GM18868 (cell line): ENCODE measurements around the gene CACNA1D.

Experiments used
- ATAC-seq: cut with Tn5 transposase; IDR thresholded peaks from one replicate; pipeline ENCODE4 v1.9.1; 2021; ENCODE audit warnings: mild to moderate bottlenecking, moderate library complexity; ENCODE audit not compliant: unreplicated experiment

Gene CACNA1D

GRCh38 chr3:53836084-53836872 lies 341.9 kb downstream of the CACNA1D start:
- ATAC-seq: no peak

- ATAC-seq: no peak
These were observed 342.9 kb downstream of the CACNA1D start for GRCh38 chr3:53837331-53837730.

- no peak for ATAC-seq
These were observed 346.9 kb downstream of the CACNA1D start for GRCh38 chr3:53841296-53841695.

DNA sequence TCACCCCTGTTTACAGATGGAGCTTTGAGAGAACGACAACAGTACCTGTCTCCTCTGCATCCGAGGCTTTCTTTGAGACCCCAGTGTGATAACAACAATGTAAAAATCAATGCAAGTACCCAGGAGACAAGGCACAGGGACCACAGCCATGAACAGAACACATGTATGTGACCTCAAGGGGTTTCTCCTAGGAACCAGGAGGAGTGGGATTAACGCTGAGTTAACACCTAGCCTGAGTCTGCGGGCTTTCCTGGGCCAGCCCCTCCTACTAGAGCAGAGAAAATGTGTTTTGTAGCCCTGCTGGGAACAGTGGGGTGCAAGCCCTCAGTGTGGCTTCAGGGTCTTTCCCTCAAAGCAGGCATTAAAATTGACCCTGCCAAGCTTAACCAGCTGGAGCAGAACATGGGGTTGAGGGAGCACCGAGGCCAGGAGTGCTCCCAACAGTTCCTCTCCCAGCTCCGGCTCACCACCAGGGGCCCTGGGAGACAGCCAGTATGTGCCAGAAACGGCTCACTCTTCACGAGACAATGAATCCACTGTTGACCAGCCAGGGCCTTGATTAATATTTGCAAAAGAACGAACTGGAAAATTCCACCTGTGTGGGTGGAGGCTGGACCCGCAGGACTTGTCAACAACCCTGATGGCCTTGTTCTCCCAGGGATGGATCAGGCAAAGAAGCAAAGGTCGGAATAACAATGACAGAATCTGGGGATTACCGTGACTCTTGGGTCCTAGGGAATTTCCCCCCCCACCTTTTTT lies 348.2 kb downstream of the CACNA1D start:
- ATAC-seq: no peak

DNA sequence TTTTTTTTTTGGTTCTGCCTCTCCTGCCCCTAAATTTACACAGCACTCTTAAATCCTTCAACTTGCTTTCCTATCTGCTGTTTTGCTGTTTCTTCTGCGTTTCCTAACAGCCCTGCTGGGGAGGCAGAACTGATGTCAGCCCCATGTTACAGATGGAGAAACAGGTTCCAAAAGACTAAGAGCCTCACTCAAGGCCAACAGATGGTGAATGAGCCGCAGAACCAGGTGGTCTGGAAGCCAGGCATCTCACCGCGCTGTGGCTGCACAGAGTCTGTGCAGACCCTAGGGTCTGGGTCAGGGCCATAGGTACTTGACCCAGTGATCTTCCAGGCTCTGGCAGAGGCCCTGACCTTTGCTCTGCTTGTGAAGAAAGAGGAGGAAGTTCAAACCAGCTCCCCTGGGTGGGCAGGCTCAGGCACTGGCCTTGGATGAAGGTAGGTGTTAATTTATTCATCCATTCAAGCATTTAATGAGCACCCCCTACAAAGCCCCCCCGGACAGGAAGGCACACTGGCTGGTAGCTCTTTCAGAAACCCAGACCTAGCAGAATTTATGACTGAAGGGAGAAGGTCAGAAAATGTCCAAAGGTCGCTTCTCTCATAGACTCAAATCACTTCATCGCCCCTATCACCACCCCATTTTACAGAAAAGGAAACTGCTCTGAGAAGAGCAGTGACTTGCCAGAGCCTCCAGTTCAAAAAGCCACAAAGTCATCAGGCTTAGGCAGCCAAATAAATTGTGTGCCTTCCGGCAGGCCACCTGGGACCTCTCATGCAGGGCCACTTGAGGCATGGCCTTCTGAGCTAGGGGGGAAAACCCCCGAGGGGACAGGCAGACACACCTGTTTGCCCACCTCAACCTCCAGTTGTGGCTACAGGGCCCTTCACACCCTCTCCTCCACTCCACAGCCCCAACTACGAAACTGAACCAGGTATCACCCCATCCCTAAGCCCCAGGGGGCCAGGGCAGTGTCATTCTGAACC lies 349.1 kb downstream of the CACNA1D start:
- ATAC-seq: peak; percentile 31

- ATAC-seq: no peak
These were observed 350.1 kb downstream of the CACNA1D start for GRCh38 chr3:53844262-53845102.

DNA sequence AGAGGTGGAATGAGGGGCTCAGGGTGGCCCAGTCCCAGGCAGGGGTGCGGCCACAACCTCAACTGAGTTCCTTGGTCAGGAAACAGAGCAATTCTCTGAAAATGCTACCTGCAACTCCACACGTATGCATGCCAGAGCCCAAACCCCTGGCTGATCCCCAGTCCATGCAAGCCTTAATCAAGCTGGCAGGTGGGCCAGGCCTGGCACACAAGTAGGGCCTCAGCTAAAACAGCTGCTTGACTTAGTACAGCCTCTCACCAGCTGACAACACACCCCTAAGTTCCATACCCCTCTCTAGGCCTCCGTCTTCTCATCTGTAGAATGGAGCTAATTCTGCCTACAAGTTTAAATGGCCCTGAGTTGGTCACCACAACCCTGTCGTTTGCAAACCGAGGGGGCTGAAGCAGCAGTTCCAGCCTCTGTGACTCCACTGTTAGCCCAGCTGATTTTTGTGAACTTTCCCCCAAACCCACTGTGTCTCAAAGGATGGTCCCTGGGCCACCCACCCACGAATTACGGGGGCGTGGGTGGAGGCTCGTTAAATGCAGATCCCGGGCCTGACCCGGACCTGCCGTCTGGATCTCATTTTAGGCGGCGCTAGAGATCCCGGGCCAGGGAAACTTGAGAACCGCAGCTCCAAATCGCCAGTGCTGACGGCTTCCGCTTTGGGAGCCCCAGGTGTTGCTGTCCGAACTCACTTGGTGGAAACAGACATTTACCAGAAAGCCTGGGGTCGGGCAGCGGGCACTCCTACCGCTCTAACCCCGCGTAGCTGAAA lies 350.9 kb downstream of the CACNA1D start:
- ATAC-seq: peak; percentile 5

DNA sequence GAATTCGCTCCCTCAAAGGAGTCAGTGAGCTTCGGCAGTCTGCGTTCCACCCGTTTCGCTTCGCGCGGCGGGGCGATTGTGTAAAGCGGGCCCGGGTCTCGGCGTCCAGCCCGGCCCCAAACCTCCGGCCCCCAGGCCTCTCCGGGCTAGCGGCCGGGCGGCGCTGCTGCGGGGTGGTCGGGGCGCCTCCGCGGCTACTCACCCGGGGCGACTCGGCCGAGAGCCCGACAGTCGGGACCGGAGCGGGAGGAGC lies 351.4 kb downstream of the CACNA1D start:
- no peak for ATAC-seq

DNA sequence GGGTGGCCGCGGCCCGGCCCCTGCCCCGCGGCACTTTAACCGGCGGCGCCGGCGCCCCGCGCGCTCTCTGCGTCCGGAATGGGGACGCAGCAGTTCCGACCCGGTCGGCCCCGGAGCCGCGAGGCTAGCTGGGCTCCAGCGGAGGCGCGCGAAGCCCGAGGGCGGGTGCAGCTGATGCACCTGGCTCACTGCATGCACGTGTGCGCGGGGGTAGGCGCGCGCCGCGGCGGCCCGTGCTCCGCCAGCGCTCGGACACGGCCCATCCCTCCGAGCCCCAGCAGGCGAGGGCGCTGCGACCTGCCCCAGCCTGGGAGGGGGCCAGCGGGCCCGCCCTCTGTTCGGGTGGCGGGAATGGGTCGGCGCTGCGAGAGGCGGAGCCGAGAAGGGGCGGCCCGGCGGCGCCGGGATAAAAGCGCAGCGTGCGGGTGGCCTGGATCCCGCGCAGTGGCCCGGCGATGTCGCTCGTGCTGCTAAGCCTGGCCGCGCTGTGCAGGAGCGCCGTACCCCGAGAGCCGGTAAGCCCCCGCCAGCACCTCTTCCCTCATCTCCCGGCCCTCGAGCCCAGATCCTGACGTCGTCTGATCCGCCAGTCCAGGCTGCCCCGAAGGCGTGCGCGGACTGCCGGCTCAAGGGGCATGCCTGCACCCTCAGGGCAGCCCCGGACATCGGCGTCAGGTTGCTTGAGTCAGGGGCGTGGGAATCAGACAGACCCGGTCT lies 351.9 kb downstream of the CACNA1D start, which contains the start of the genes CHDH and IL17RB:
CHDH (minus strand) TSS at position 286 of the 717 bp plus-strand sequence. CDS start 22,411 bp downstream, outside the sequence.
IL17RB (plus strand) TSS at position 435 of the 717 bp plus-strand sequence; CDS start at position 456, 21 bp downstream.
- ATAC-seq: peak; percentile 59

DNA sequence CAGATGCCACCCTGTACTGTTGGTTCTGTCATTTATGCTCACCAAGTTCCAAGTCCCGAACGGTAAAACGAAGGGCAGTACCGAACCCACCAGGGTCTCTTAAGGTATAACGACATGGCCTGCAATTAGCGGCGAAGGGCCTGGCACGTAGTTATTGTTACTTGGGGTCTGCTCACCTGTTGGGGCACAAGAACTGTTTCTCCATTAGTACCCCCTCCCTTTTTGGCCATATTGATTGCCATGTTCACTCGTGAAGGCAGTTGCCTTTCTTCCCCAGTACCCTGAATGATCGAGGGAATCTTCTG lies 352.4 kb downstream of the CACNA1D start:
- ATAC-seq: no peak

DNA sequence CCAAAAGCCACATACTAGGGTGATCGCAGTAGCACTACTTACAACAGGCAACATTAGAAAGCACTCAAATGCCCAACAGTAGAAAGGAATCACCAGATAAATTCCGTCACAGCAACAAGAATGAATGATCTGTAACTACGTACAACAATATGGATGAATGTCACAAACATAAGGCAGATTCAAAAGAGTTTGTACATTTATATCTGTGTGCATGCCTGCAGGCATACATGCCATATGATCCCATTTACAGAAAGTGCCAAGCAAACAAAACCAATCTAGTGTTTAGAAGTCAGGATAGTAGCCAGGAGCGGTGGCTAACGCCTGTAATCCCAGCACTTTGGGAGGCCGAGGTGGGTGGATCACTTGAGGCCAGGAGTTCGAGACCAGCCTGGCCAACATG lies 355.5 kb downstream of the CACNA1D start:
- no peak for ATAC-seq

DNA sequence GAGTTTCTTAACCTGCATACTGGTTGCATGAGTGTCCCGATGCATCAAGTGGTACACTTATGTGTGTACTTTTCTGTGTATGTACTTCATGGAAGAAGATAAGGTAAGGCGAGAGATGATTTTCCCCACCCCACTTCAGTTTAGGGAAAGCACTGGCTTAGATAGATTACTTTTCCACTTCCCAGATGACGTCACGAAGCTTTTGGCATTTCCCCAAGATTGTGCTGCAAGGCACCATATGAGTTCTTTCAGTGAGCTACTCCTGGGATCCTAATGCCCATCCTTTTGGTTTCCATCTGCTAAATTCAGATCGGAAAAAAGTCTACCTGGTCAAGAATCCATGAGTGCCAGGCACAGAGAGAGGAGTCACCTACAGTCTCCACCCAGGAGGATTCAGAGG lies 356.5 kb downstream of the CACNA1D start:
- ATAC-seq: no peak

GRCh38 chr3:53856964-53857363 lies 362.6 kb downstream of the CACNA1D start:
- ATAC-seq: no peak

DNA sequence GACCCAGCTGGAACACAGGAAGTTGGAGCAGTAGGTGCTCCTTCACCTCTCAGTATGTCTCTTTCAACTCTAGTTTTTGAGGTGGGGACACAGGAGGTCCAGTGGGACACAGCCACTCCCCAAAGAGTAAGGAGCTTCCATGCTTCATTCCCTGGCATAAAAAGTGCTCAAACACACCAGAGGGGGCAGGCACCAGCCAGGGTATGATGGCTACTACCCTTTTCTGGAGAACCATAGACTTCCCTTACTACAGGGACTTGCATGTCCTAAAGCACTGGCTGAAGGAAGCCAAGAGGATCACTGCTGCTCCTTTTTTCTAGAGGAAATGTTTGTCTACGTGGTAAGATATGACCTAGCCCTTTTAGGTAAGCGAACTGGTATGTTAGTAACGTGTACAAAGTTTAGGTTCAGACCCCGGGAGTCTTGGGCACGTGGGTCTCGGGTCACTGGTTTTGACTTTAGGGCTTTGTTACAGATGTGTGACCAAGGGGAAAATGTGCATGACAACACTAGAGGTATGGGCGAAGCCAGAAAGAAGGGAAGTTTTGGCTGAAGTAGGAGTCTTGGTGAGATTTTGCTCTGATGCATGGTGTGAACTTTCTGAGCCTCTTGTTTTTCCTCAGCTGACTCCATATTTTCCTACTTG lies 363.8 kb downstream of the CACNA1D start:
- ATAC-seq: no peak

DNA sequence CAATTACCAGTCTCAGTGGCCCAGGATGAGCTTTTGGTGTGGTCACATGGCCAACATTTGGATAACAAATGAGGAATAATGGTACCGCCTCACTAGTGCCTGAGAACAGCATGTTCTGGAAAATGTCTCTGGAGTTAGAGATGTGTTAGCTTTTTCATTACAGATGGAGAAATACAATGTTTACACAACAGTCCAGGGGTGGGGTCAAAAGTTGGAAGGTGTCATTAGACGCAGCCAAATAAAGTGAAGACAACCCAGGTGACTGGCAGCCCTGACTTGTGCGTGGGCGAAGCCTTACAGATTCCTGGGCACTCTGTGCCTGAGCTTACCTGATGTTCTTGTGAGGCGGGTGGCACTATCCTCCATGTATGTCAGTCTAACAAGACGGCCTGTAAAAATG lies 364.8 kb downstream of the CACNA1D start:
- no peak for ATAC-seq

DNA sequence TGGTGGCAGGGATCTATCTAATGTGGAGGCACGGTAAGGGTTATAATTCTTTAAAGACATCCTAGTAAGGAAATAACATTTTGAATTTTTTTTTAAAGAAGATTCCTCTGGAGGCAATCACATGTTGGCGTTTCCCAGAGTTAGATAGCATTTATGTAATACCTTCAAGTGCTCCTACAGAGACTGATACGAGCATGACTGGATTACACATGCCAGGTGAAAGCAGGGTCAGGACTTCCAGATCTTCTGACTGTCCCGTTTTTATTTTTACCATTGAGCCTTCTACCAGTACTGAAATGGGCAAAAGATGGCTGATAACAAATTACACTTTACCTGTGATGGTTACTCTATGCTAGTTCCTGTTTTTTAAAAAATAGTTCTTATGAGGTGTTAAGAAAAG lies 365.8 kb downstream of the CACNA1D start:
- ATAC-seq: no peak

GRCh38 chr3:53862241-53862640 lies 367.8 kb downstream of the CACNA1D start:
- ATAC-seq: no peak

GRCh38 chr3:53863145-53863544 lies 368.7 kb downstream of the CACNA1D start:
- ATAC-seq: no peak
